ENCODE data around the gene KLF16. TPM values are rescaled to one million over a fixed set of nuclear protein-coding genes. Genes with fewer than 3 reads are reported as not detected.

Gene KLF16
- total RNA-seq, 3 donors from 2014 or later: 2.9 to 4.6 (median 4.1) TPM

DNA sequence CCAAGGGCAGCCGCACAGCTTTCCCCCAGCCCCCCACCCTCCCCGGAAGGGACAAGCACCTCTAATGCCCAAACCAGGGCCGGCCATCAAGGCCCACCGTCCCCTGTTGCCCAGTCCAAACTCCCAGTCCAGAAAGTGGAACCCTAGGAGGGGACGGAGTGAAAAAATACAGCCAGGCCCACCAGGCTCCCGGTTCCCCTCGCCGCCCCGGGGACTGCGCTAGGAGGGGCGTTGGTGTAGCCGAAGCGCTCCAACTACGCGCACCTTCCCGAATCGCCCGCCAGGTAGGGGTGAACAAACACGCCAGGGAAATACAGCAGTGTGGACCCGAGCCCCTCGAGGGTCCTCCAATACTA, 1.3 kb downstream of the KLF16 start:
- H3K27me3 ChIP-seq: no peaks in the 10 kb centered on the region
- H3K36me3 ChIP-seq: no peaks in the 10 kb centered on the region
- H3K27ac ChIP-seq: peak overlapping the region; percentile 75
- TF ChIP-seq POLR2AphosphoS5 (IDR thresholded peaks at IDR 0.05) (no peak), POLR2A (IDR thresholded peaks at IDR 0.05) (no peak)
- TF ChIP-seq, protein P1, sequence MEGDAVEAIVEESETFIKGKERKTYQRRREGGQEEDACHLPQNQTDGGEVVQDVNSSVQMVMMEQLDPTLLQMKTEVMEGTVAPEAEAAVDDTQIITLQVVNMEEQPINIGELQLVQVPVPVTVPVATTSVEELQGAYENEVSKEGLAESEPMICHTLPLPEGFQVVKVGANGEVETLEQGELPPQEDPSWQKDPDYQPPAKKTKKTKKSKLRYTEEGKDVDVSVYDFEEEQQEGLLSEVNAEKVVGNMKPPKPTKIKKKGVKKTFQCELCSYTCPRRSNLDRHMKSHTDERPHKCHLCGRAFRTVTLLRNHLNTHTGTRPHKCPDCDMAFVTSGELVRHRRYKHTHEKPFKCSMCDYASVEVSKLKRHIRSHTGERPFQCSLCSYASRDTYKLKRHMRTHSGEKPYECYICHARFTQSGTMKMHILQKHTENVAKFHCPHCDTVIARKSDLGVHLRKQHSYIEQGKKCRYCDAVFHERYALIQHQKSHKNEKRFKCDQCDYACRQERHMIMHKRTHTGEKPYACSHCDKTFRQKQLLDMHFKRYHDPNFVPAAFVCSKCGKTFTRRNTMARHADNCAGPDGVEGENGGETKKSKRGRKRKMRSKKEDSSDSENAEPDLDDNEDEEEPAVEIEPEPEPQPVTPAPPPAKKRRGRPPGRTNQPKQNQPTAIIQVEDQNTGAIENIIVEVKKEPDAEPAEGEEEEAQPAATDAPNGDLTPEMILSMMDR (IDR thresholded peaks at IDR 0.05): no peak
- no peak for DNase-seq (ENCODE audit: low spot score in 2 of 2)
- peaks cover 20 to 30% of the 10 kb centered on the region in 2 donors for H3K4me1 ChIP-seq
- no peaks in the 10 kb centered on the region for H3K9me3 ChIP-seq
- intact Hi-C loops (cut with DNase I; ENCODE audit: low total_unique reads): no loop called here
- H3K4me3 ChIP-seq: peak overlapping the region; percentile 64 to 98 (median 72)

DNA sequence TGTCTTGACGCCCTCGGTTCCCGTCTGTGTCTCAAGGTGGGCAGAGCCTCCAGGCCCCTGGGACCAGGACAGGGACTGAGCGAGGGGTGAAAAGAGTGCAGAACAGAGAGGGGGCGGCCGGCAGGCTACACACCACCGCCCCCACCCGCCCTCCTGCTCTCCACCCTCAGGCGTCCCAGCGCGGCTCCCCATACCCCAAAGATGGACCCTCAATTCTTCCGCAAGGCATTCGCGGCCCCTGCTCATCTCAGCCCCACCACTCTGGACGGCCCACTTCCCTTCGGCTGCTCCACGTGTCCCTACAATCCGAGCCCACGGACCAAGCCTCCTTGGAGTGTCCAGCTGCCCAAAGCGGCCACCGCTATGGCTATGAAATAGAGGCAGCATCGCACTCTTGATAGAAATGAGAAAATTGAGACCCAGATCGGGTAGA, 1.8 kb downstream of the KLF16 start:
- peak overlapping the region; percentile 64 to 98 (median 72) for H3K4me3 ChIP-seq
- no peak for DNase-seq (ENCODE audit: low spot score in 2 of 2)
- H3K9me3 ChIP-seq: no peaks in the 10 kb centered on the region
- H3K4me1 ChIP-seq: peaks cover 24 to 31% of the 10 kb centered on the region in 2 donors
- TF ChIP-seq, protein P1 (IDR thresholded peaks at IDR 0.05): no peak
- no peak for TF ChIP-seq POLR2AphosphoS5 (IDR thresholded peaks at IDR 0.05)
- TF ChIP-seq POLR2A (IDR thresholded peaks at IDR 0.05): no peak
- H3K36me3 ChIP-seq: no peaks in the 10 kb centered on the region
- intact Hi-C loops (cut with DNase I; ENCODE audit: low total_unique reads): no loop called here
- H3K27me3 ChIP-seq: no peaks in the 10 kb centered on the region
- H3K27ac ChIP-seq: peak overlapping the region; percentile 75

DNA sequence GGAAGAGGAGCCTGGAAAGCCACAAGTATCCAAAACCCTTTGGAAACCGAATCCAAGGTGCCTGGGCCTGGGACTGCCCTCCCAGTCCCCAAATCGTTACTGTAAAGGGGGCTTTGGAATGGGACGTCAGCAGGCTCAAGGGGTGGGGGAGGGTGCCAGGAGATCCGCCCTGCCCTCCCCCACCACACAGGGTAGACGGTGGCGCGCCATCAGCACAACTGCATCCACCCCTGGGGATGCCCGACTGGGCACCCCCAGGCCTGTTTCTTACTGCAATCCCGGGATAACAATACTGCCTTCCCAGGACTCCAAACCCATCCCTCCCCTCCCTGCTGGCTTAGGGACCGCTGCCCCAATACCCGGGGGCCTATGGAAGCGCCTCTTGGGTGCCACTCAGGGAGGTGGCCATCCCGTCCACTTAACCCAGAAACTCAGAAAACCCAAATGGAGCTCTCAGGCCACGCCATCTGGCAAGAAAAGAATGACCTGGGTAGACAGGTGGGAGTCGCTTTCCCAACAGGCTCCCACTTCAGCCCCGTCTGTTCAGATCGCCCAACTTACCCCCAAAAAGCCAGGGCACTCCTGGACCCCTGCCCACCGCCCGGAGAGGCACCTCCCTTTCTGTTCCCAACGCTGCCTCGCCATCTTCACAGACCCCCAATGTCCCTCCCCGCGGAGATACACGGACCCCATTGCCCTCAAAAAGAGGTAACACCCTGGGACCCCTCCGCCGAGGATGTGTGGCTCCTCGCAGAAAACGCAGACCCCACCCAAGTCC, 2.4 kb downstream of the KLF16 start:
- H3K27me3 ChIP-seq: no peaks in the 10 kb centered on the region
- TF ChIP-seq, protein P1 (IDR thresholded peaks at IDR 0.05): no peak
- TF ChIP-seq POLR2AphosphoS5 (IDR thresholded peaks at IDR 0.05) (no peak), POLR2A (IDR thresholded peaks at IDR 0.05) (no peak)
- peak overlapping the region; percentile 75 for H3K27ac ChIP-seq
- no peaks in the 10 kb centered on the region for H3K36me3 ChIP-seq
- intact Hi-C loops (cut with DNase I; ENCODE audit: low total_unique reads): no loop called here
- no peak for DNase-seq (ENCODE audit: low spot score in 2 of 2)
- no peaks in the 10 kb centered on the region for H3K9me3 ChIP-seq
- H3K4me1 ChIP-seq: peaks cover 24 to 37% of the 10 kb centered on the region in 2 donors
- H3K4me3 ChIP-seq: peak overlapping the region; percentile 64 to 98 (median 72)

DNA sequence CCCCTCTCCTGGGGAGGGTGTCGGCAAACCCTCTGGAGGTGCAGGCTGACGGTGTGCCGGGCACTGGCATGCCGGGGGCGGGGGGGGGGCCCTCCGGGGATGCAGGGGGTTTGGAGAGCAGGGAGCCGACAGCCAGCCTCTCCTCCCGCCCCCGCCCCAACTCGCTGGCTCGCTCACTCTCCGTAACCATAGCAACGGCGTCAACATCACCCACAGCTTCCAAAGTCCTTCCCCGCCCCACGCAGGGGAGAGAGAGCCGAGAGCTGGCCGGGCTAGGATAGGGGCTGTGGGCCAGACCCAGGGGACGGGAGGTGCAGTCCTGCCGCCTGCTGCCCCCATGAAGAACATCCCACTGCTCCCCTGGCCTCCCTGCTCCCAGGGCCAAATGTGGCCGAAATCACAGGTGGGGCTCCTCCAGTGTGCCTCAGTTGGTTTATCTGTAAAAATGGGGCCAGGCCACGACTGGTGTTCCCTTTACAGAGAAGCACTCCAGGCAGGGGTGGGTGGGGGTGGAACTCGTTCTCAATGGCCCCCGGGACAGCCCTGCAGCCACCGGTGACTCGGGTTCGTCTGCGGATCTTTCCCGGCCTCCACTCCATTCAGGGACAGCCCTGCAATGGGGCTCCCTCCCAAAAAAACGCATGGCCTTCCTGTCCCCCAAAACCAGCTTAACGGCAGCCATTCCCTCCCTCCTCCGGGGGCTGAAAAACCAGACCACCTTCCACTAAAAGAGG, 3.2 kb downstream of the KLF16 start:
- intact Hi-C loops (cut with DNase I; ENCODE audit: low total_unique reads): no loop called here
- Histone ChIP-seq H3K27ac (peak overlapping the region; percentile 75), H3K4me1 (peaks cover 26 to 38% of the 10 kb centered on the region in 2 donors), H3K27me3 (no peaks in the 10 kb centered on the region), H3K9me3 (no peaks in the 10 kb centered on the region), H3K36me3 (no peaks in the 10 kb centered on the region), H3K4me3 (peak overlapping the region in 2 of 3 donors; percentile 21 to 98)
- DNase-seq (ENCODE audit: low spot score in 2 of 2): peak in 1 of 2 donors; percentile 72
- TF ChIP-seq, protein P1 (IDR thresholded peaks at IDR 0.05): no peak
- no peak for TF ChIP-seq POLR2A (IDR thresholded peaks at IDR 0.05)
- TF ChIP-seq POLR2AphosphoS5 (IDR thresholded peaks at IDR 0.05): no peak

DNA sequence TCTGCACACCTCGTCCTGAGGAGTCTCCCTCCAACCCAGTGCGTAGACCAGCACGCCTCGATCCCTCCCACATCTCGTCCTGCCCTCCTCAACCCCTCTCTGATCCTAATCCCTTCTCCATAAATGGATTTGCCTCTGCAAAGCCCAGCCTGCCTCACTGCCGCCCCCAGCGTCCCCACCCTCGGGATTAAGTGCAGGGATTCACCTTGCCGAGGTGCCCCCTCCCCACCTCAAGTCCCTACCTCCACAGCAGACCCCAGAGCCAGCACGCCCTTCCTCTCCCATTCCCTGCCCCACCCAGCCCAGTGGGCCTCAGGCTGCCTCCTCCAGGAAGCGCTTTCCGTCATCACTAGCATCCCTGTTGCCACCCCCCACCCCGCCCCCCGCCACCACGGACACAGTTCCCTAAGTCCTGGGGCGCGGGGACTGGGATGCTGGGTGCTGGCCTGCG, 4.0 kb downstream of the KLF16 start:
- H3K4me1 ChIP-seq: peaks cover 26 to 35% of the 10 kb centered on the region in 2 donors
- intact Hi-C loops (cut with DNase I; ENCODE audit: low total_unique reads): loop anchor here (5.0 kb wide), 1 partner anchor 1503 kb away; no protein-coding TSS in a partner anchor
- no peaks in the 10 kb centered on the region for H3K36me3 ChIP-seq
- H3K9me3 ChIP-seq: no peaks in the 10 kb centered on the region
- no peak for DNase-seq (ENCODE audit: low spot score in 2 of 2)
- TF ChIP-seq, protein P1 (IDR thresholded peaks at IDR 0.05): no peak
- TF ChIP-seq POLR2A (IDR thresholded peaks at IDR 0.05): no peak
- no peak for TF ChIP-seq POLR2AphosphoS5 (IDR thresholded peaks at IDR 0.05)
- H3K27me3 ChIP-seq: no peaks in the 10 kb centered on the region
- peak overlapping the region in 2 of 3 donors; percentile 21 to 98 for H3K4me3 ChIP-seq
- peak overlapping the region; percentile 75 for H3K27ac ChIP-seq
